Measurements from ENCODE around the gene CDKN1A.

DNA sequence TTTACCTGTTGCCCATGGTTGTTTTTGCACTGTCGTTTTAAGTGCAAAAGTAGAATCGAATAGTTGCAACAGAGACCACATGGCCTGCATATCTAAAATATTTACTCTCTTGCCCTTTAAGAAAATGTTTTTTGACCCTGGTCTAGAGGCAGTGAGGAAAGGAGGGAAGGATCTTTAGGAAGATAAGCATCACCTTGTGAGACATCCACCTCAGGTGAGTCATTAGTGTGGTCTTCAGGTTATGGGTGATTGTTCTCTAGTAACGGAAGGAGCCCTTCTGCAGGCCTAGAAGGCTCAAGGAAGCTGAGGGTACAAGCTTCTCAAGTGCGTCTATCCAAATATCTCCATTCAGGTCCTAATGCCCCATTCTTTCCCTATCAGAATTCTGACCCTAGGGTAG, 12.5 kb downstream of the CDKN1A start:
- TF ChIP-seq, protein P1, sequence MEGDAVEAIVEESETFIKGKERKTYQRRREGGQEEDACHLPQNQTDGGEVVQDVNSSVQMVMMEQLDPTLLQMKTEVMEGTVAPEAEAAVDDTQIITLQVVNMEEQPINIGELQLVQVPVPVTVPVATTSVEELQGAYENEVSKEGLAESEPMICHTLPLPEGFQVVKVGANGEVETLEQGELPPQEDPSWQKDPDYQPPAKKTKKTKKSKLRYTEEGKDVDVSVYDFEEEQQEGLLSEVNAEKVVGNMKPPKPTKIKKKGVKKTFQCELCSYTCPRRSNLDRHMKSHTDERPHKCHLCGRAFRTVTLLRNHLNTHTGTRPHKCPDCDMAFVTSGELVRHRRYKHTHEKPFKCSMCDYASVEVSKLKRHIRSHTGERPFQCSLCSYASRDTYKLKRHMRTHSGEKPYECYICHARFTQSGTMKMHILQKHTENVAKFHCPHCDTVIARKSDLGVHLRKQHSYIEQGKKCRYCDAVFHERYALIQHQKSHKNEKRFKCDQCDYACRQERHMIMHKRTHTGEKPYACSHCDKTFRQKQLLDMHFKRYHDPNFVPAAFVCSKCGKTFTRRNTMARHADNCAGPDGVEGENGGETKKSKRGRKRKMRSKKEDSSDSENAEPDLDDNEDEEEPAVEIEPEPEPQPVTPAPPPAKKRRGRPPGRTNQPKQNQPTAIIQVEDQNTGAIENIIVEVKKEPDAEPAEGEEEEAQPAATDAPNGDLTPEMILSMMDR (IDR thresholded peaks at IDR 0.05; ENCODE audit: poor library complexity, severe bottlenecking), result no peak
- no peak for TF ChIP-seq POLR2AphosphoS5 (IDR thresholded peaks at IDR 0.05)
- TF ChIP-seq TAF1 (IDR thresholded peaks at IDR 0.05; ENCODE audit: low read depth), result no peak
- TF ChIP-seq EP300 (conservative IDR thresholded peaks at IDR 0.05; ENCODE audit: poor library complexity, severe bottlenecking), result no peak
- no peak for TF ChIP-seq SMC3 (conservative IDR thresholded peaks at IDR 0.05; ENCODE audit: poor library complexity)
- TF ChIP-seq, protein P2, sequence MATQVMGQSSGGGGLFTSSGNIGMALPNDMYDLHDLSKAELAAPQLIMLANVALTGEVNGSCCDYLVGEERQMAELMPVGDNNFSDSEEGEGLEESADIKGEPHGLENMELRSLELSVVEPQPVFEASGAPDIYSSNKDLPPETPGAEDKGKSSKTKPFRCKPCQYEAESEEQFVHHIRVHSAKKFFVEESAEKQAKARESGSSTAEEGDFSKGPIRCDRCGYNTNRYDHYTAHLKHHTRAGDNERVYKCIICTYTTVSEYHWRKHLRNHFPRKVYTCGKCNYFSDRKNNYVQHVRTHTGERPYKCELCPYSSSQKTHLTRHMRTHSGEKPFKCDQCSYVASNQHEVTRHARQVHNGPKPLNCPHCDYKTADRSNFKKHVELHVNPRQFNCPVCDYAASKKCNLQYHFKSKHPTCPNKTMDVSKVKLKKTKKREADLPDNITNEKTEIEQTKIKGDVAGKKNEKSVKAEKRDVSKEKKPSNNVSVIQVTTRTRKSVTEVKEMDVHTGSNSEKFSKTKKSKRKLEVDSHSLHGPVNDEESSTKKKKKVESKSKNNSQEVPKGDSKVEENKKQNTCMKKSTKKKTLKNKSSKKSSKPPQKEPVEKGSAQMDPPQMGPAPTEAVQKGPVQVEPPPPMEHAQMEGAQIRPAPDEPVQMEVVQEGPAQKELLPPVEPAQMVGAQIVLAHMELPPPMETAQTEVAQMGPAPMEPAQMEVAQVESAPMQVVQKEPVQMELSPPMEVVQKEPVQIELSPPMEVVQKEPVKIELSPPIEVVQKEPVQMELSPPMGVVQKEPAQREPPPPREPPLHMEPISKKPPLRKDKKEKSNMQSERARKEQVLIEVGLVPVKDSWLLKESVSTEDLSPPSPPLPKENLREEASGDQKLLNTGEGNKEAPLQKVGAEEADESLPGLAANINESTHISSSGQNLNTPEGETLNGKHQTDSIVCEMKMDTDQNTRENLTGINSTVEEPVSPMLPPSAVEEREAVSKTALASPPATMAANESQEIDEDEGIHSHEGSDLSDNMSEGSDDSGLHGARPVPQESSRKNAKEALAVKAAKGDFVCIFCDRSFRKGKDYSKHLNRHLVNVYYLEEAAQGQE (IDR thresholded peaks at IDR 0.05; ENCODE audit: borderline replicate concordance), result no peak

All from neural cell (in vitro differentiated cells).